ENCODE results near the gene ZNF821.

Gene ZNF821

GRCh38 chr16:71865173-71865863 lies 18.7 kb downstream of the ZNF821 start:
- in situ Hi-C loops (cut with HindIII; ENCODE audit: low pct_ligation_motif_present, low sequenced_read_pairs), result no loop called here

GRCh38 chr16:71863995-71864394 lies 20.0 kb downstream of the ZNF821 start:
- no peak overlapping the region for H3K4me3 ChIP-seq (ENCODE audit: low read depth, low read length)
- peaks cover 15% of the 10 kb centered on the region for H3K36me3 ChIP-seq (replicated peaks)
- TF ChIP-seq CTCF (IDR thresholded peaks at IDR 0.05; ENCODE audit: low read depth, low read length, missing control alignments), result no peak
- H3K27ac ChIP-seq, result no peak overlapping the region
- no peak for DNase-seq
- no peaks in the 10 kb centered on the region for H3K27me3 ChIP-seq (replicated peaks)
- in situ Hi-C loops (cut with HindIII; ENCODE audit: low pct_ligation_motif_present, low sequenced_read_pairs), result no loop called here

More at GRCh38 chr16:71865173-71865863, 18.7 kb downstream of the ZNF821 start:
- H3K36me3 ChIP-seq (replicated peaks), result peaks cover 15% of the 10 kb centered on the region
- no peak for TF ChIP-seq CTCF (IDR thresholded peaks at IDR 0.05; ENCODE audit: low read depth, low read length, missing control alignments)
- no peak overlapping the region for H3K4me3 ChIP-seq (ENCODE audit: low read depth, low read length)
- no peaks in the 10 kb centered on the region for H3K27me3 ChIP-seq (replicated peaks)
- no peak overlapping the region for H3K27ac ChIP-seq
- DNase-seq, result no peak

- no peaks in the 10 kb centered on the region for H3K27me3 ChIP-seq (replicated peaks)
- no peak overlapping the region for H3K4me3 ChIP-seq (ENCODE audit: low read depth, low read length)
- H3K36me3 ChIP-seq (replicated peaks), result peaks cover 15% of the 10 kb centered on the region
- TF ChIP-seq CTCF (IDR thresholded peaks at IDR 0.05; ENCODE audit: low read depth, low read length, missing control alignments), result no peak
- H3K27ac ChIP-seq, result no peak overlapping the region
- DNase-seq, result no peak
- in situ Hi-C loops (cut with HindIII; ENCODE audit: low pct_ligation_motif_present, low sequenced_read_pairs), result no loop called here
Observed at GRCh38 chr16:71859762-71860521, 24.0 kb downstream of the ZNF821 start.

GRCh38 chr16:71855937-71856662 lies 27.9 kb downstream of the ZNF821 start:
- no peak overlapping the region for H3K4me3 ChIP-seq (ENCODE audit: low read depth, low read length)
- in situ Hi-C loops (cut with HindIII; ENCODE audit: low pct_ligation_motif_present, low sequenced_read_pairs), result no loop called here
- H3K27ac ChIP-seq, result no peak overlapping the region
- no peak for DNase-seq
- peaks cover 5% of the 10 kb centered on the region for H3K36me3 ChIP-seq (replicated peaks)
- no peaks in the 10 kb centered on the region for H3K27me3 ChIP-seq (replicated peaks)
- TF ChIP-seq CTCF (IDR thresholded peaks at IDR 0.05; ENCODE audit: low read depth, low read length, missing control alignments), result no peak

- Histone ChIP-seq H3K27ac (no peak overlapping the region), H3K27me3 (replicated peaks) (no peaks in the 10 kb centered on the region), H3K4me3 (ENCODE audit: low read depth, low read length) (no peak overlapping the region), H3K36me3 (replicated peaks) (peaks cover 18% of the 10 kb centered on the region)
- no peak for DNase-seq
- in situ Hi-C loops (cut with HindIII; ENCODE audit: low pct_ligation_motif_present, low sequenced_read_pairs), result no loop called here
- no peak for TF ChIP-seq CTCF (IDR thresholded peaks at IDR 0.05; ENCODE audit: low read depth, low read length, missing control alignments)
Observed at GRCh38 chr16:71854369-71854948, 29.5 kb downstream of the ZNF821 start.
